ENCODE results near the gene SH3D21.

GRCh38 chr1:36367066-36367465 is 60.9 kb downstream of the SH3D21 start:
- TF ChIP-seq CTCF (IDR thresholded peaks at IDR 0.05) (no peak), ZFX (IDR thresholded peaks at IDR 0.05; ENCODE audit: borderline replicate concordance) (no peak)

Measured in 22Rv1 (cell line).